GM10266 (cell line): ENCODE data around the gene YIPF6.
"Not testable (repeated sequence)": the region's sequence is repeated elsewhere in the genome, so short reads cannot be mapped to it uniquely, and the experiment has no call there.

Experiments used
- DNase-seq: peaks from one replicate; pipeline ENCODE4 v3.0.0; 2012; ENCODE audit errors: extremely low spot score
- TF ChIP-seq, protein P1 (sequence below): IDR thresholded peaks from 2 replicates; pipeline ENCODE4 v1.5.1; 2012; ENCODE audit warnings: mild to moderate bottlenecking, low read depth; ENCODE audit not compliant: control insufficient read depth, insufficient read depth; ENCODE audit errors: missing control alignments

Gene YIPF6

GRCh38 chrX:68462197-68462596 is 36.7 kb upstream of the YIPF6 start:
- DNase-seq = no peak
- TF ChIP-seq, protein P1, sequence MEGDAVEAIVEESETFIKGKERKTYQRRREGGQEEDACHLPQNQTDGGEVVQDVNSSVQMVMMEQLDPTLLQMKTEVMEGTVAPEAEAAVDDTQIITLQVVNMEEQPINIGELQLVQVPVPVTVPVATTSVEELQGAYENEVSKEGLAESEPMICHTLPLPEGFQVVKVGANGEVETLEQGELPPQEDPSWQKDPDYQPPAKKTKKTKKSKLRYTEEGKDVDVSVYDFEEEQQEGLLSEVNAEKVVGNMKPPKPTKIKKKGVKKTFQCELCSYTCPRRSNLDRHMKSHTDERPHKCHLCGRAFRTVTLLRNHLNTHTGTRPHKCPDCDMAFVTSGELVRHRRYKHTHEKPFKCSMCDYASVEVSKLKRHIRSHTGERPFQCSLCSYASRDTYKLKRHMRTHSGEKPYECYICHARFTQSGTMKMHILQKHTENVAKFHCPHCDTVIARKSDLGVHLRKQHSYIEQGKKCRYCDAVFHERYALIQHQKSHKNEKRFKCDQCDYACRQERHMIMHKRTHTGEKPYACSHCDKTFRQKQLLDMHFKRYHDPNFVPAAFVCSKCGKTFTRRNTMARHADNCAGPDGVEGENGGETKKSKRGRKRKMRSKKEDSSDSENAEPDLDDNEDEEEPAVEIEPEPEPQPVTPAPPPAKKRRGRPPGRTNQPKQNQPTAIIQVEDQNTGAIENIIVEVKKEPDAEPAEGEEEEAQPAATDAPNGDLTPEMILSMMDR = no peak

DNA sequence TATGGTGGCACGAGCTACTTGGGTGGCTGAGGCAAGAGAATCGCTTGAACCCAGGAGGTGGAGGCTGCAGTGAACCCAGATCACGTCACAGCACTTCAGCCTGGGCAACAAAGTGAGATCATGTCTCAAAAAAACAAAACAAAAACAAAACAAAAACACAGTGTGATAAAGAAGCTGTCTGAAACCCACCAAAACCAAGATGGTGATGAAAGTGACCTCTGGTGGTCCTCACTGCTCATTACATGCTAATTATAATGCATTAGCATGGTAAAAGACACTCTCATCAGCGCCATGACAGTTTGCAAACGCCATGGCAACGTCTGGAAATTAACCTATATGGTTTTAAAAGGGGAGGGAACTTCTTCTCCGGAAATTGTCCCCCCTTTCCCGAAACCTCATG is 36.2 kb upstream of the YIPF6 start:
- no peak for DNase-seq
- TF ChIP-seq, protein P1 = peak; percentile 18

- TF ChIP-seq, protein P1 = no peak
- DNase-seq = no peak
Observed at GRCh38 chrX:68463880-68464279, 35.0 kb upstream of the YIPF6 start.

GRCh38 chrX:68464796-68465195 is 34.1 kb upstream of the YIPF6 start:
- TF ChIP-seq, protein P1 = no peak
- DNase-seq = no peak

DNA sequence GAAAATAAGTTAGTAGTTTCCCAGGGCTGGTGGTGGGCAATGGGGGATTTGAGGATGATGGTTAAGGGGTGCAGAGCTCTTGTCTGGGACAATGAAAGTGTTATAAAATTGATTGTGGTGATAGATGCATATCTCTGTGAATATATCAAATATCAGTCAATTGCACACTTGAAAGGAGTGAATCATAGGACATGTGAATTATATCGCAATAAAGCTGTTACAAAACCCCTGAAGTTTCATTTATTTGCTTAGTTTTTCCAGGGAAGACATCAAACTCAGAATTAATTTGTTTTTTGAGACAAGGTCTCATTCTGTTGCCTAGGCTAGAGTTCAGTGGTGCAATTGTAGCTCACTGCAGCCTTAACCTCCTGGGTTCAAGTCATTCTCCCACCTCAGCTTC is 17.9 kb upstream of the YIPF6 start:
- TF ChIP-seq, protein P1 = no peak
- DNase-seq = no peak

GRCh38 chrX:68486198-68486597 is 12.7 kb upstream of the YIPF6 start:
- DNase-seq = not testable (repeated sequence)

DNA sequence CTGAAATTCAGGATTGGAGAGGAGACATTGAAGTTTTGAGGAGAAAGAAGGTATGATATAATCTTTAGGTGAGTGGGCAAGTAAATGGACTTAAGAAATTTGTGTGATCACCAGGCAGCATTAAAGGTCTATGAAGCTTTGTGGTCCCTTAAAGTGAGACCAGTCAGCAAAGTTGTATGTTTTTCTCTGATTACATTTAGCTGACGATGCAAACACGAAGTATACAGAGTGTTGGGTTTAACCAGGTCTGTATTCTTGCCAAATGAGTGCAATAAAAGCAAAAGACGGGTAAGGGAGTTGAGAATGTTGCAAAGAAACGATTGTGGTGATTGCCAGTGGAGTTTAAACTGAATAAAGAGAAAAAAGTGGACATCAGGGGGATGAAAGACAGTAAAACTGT is 11.6 kb upstream of the YIPF6 start:
- no peak for DNase-seq
- TF ChIP-seq, protein P1 = no peak

DNA sequence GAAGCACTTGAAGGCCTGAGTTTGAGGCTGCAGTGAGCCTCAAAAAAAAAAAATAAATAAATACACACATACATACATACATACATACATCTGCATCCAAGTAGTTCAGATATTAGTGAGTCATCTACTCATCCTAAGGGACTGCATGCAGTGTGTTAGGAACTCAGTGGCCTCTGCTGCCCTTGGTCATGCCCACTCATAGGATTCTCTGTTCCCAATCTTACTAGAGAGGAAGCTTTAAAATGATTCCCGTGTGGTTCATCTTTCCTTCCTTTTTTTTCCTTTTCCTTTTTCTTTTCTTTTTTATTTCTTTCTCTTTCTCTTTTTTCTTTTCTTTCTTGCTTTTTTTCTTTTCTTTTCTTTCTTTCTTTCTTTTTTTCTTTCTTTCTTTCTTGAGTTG is 10.9 kb upstream of the YIPF6 start:
- TF ChIP-seq, protein P1 = no peak
- DNase-seq = no peak
